HCT116 (cell line): ENCODE measurements around the gene PTTG1IP. TPM values are rescaled to one million over a fixed set of nuclear protein-coding genes. Genes with fewer than 3 reads are reported as not detected.

Experiments used
- ATAC-seq: fragments of 200-7000 bp; cut with Tn5 transposase; 2 replicates; pipeline ENCODE4 v1.9.1; 2020; ENCODE audit warnings: mild to moderate bottlenecking, moderate library complexity
- BruUV-seq: library from RNA; stranded (reverse); fragments of 400-500 nt; replicated peaks from 2 replicates; lab custom pipeline; 2021; lab: Mats Ljungman, UMichigan
- CTCF ChIA-PET: fragments of 300-600 bp; sonication (Branson Sonifier 250); formaldehyde crosslinking; loops from one replicate; lab custom pipeline; 2021; ENCODE audit warnings: antibody characterized with exemption; lab: Charles Lee
- POLR2A ChIA-PET: fragments of 300-600, 350-600 bp; sonication (Branson Sonifier 250); formaldehyde crosslinking; loops from one replicate; lab custom pipeline; 2021; ENCODE audit warnings: antibody characterized with exemption; lab: Charles Lee
- RAD21 ChIA-PET, 2 experiments: fragments of 300-600 bp; sonication (Branson Sonifier 250); formaldehyde crosslinking; loops; one replicate each; lab custom pipeline; 2023; ENCODE audit warnings: low total read pairs in 2 of 2; ENCODE audit not compliant: uncharacterized antibody in 2 of 2, unreplicated experiment in 2 of 2, low non-redundant PET in 1 of 2; lab: Charles Lee
- DNase-seq: peaks from one replicate; pipeline ENCODE4 v3.0.0-alpha.2; 2010; ENCODE audit warnings: low read depth, low spot score
- H2AFZ ChIP-seq: fragments of 200-600 bp; shearing (Covaris generic), sonication (generic); 2 replicates; pipeline ENCODE4 v1.6.1; 2017; ENCODE audit warnings: low read depth, mixed run types, mixed read lengths, antibody characterized with exemption, low read length; ENCODE audit not compliant: poor library complexity, severe bottlenecking
- H3K27ac ChIP-seq: 2 replicates; pipeline ENCODE4 v1.5.1; 2012; ENCODE audit warnings: low read depth, low read length
- H3K27me3 ChIP-seq: fragments of 200-600 bp; sonication (generic); 2 replicates; pipeline ENCODE4 v1.6.1; 2016; ENCODE audit warnings: mixed run types, low read length, mixed read lengths; ENCODE audit not compliant: insufficient read depth
- H3K36me3 ChIP-seq, 2 experiments: fragments of 200-500 bp in 1 of 2; fragments of 200-600 bp in 1 of 2; sonication (Bioruptor generic) in 1 of 2; sonication (generic) in 1 of 2; 2 replicates each; pipeline versions ENCODE4 v1.5.1 to v1.6.1; 2014 to 2016; ENCODE audit warnings: low read length in 2 of 2, inconsistent platforms in 1 of 2, mixed read lengths in 1 of 2, mixed run types in 1 of 2; ENCODE audit not compliant: insufficient read depth in 2 of 2, control insufficient read depth in 1 of 2
- H3K4me1 ChIP-seq, 2 experiments: fragments of 200-600 bp in 1 of 2; sonication (generic) in 1 of 2; 2 replicates each; pipeline versions ENCODE4 v1.5.1 to v1.6.1; 2012 to 2017; ENCODE audit warnings: low read length in 2 of 2, inconsistent platforms in 1 of 2, mild to moderate bottlenecking in 1 of 2, mixed read lengths in 1 of 2, mixed run types in 1 of 2, moderate library complexity in 1 of 2; ENCODE audit not compliant: insufficient read depth in 2 of 2, control insufficient read depth in 1 of 2
- H3K4me2 ChIP-seq: fragments of 200-600 bp; sonication (generic); 2 replicates; pipeline ENCODE4 v1.6.1; 2017; ENCODE audit warnings: mixed run types, low read length, mixed read lengths
- H3K4me3 ChIP-seq, 2 experiments: fragments of 200-600 bp in 1 of 2; sonication (generic) in 1 of 2; replicated peaks in 1 of 2; 2 replicates each; pipeline ENCODE4 v1.5.1; 2011 to 2016; ENCODE audit warnings: low read length in 2 of 2, control low read depth in 1 of 2, low read depth in 1 of 2, mild to moderate bottlenecking in 1 of 2, mixed read lengths in 1 of 2, mixed run types in 1 of 2
- H3K79me2 ChIP-seq: fragments of 200-600 bp; sonication (generic); 2 replicates; pipeline ENCODE4 v1.6.1; 2017; ENCODE audit warnings: mild to moderate bottlenecking, mixed run types, low read length, moderate library complexity, mixed read lengths; ENCODE audit not compliant: insufficient read depth
- H3K9ac ChIP-seq: fragments of 200-600 bp; sonication (generic); 2 replicates; pipeline ENCODE4 v1.6.1; 2016; ENCODE audit warnings: low read length, mixed read lengths
- H3K9me2 ChIP-seq: fragments of 200-600 bp; sonication (generic), shearing (Covaris generic); 2 replicates; pipeline ENCODE4 v1.6.1; 2017; ENCODE audit warnings: mixed run types, mild to moderate bottlenecking, moderate library complexity; ENCODE audit not compliant: insufficient read depth
- H3K9me3 ChIP-seq, 2 experiments: fragments of 200-500 bp in 1 of 2; fragments of 200-600 bp in 1 of 2; sonication (Bioruptor generic) in 1 of 2; sonication (generic) in 1 of 2; 2 replicates each; pipeline ENCODE4 v1.6.1; 2014 to 2017; ENCODE audit warnings: low read length in 2 of 2, mixed read lengths in 2 of 2, inconsistent platforms in 1 of 2, low read depth in 1 of 2, mild to moderate bottlenecking in 1 of 2, mixed run types in 1 of 2, moderate library complexity in 1 of 2; ENCODE audit not compliant: control insufficient read depth in 1 of 2, insufficient read depth in 1 of 2
- H4K20me1 ChIP-seq: fragments of 200-600 bp; sonication (generic), shearing (Covaris generic); 2 replicates; pipeline ENCODE4 v1.6.1; 2017; ENCODE audit warnings: mixed run types, mild to moderate bottlenecking, moderate library complexity; ENCODE audit not compliant: insufficient read depth
- CBX3 ChIP-seq: IDR thresholded peaks from 2 replicates; pipeline ENCODE4 v1.6.1; 2012; ENCODE audit warnings: low read depth
- CTCF ChIP-seq, 3 experiments: fragments of 200-600 bp in 1 of 3; sonication (generic) in 1 of 3; IDR thresholded peaks in 2 of 3; conservative IDR thresholded peaks in 1 of 3; 2 replicates each; pipeline ENCODE4 v1.5.1; 2012 to 2017; ENCODE audit warnings: low read depth in 2 of 3, low read length in 2 of 3, antibody characterized with exemption in 1 of 3, borderline replicate concordance in 1 of 3, control low read depth in 1 of 3, mild to moderate bottlenecking in 1 of 3, mixed read lengths in 1 of 3, mixed run types in 1 of 3, moderate library complexity in 1 of 3; ENCODE audit not compliant: insufficient read depth in 1 of 3
- EZH2 ChIP-seq: fragments of 200-600 bp; sonication (generic); IDR thresholded peaks from 2 replicates; pipeline ENCODE4 v1.6.1; 2017; ENCODE audit warnings: antibody characterized with exemption, mixed run types
- JUND ChIP-seq: IDR thresholded peaks from 2 replicates; pipeline ENCODE4 v1.6.1; 2012
- POLR2AphosphoS5 ChIP-seq: IDR thresholded peaks from 2 replicates; pipeline ENCODE4 v1.6.1; 2011; ENCODE audit warnings: mild to moderate bottlenecking, low read depth, low read length, moderate library complexity
- RAD21 ChIP-seq: IDR thresholded peaks from 2 replicates; pipeline ENCODE4 v1.6.1; 2012; ENCODE audit warnings: low read depth, mild to moderate bottlenecking
- SIN3A ChIP-seq: IDR thresholded peaks from 2 replicates; pipeline ENCODE4 v1.6.1; 2012; ENCODE audit warnings: low read depth
- SRF ChIP-seq: IDR thresholded peaks from 2 replicates; pipeline ENCODE4 v1.6.1; 2012; ENCODE audit warnings: low read depth
- TCF7L2 ChIP-seq: IDR thresholded peaks from 2 replicates; pipeline ENCODE4 v1.7.0; 2011; ENCODE audit warnings: borderline replicate concordance, inconsistent platforms; ENCODE audit not compliant: insufficient read depth, insufficient read length; ENCODE audit errors: extremely low read depth
- intact Hi-C: fragments of 100-400 bp; cut with micrococcal nuclease; formaldehyde crosslinking; loops from 2 replicates; pipeline ENCODE4 v1.10.0; 2022
- total RNA-seq: library from RNA; stranded (reverse); gene quantifications from one replicate; pipeline ENCODE4 v1.2.1, GENCODE V29; 2021; ENCODE audit not compliant: unreplicated experiment
- TF ChIP-seq, protein P1 (sequence below): IDR thresholded peaks from 2 replicates; pipeline ENCODE4 v1.6.1; 2012
- TF ChIP-seq, protein P2 (sequence below): IDR thresholded peaks from 2 replicates; pipeline ENCODE4 v1.6.1; 2012

Gene PTTG1IP
- total RNA-seq, 1 experiment from 2014 or later, result 83.4 TPM

DNA sequence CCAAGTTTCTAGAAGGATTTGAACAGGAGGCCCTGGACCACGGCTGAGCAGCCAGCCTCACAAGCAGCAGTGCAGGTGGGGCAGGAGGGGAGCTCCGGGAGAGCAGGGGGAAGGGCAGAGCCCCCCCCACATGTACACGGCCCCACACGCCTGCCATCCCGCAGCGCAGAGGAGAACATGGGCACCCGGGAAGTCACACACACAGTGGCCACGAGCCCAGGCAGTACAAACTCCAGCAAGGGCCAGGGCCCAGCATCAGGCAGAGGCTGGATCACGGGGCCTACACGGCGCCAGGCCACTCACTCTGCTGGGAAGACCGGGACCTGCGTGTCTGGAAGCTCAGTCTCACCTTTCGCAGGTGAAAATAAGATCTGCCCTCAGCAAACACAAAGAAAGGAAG is 60.9 kb downstream of the PTTG1IP start:
- DNase-seq (no peak), ATAC-seq (no peak)
- H3K27me3 ChIP-seq, result no peaks in the 10 kb centered on the region
- H3K4me3 ChIP-seq, result no peak overlapping the region
- H3K36me3 ChIP-seq, result no peaks in the 10 kb centered on the region
- no peaks in the 10 kb centered on the region for H3K9me3 ChIP-seq
- no peak overlapping the region for H3K9ac ChIP-seq
- no peak overlapping the region for H3K27ac ChIP-seq
- POLR2A ChIA-PET, result no interaction called here
- H3K9me2 ChIP-seq, result no peaks in the 10 kb centered on the region
- 0 out of 2 replicates have a peak, but pooled peaks cover 7% of the 10 kb centered on the region for H3K79me2 ChIP-seq
- intact Hi-C loops, result no loop called here
- peaks cover 0 to 6% of the 10 kb centered on the region in 2 experiments; a peak in 1 of 4 replicates for H3K4me1 ChIP-seq
- TF ChIP-seq CBX3, result no peak
- TF ChIP-seq, protein P1, sequence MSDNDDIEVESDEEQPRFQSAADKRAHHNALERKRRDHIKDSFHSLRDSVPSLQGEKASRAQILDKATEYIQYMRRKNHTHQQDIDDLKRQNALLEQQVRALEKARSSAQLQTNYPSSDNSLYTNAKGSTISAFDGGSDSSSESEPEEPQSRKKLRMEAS, result no peak
- TF ChIP-seq SIN3A, result no peak
- TF ChIP-seq, protein P2, sequence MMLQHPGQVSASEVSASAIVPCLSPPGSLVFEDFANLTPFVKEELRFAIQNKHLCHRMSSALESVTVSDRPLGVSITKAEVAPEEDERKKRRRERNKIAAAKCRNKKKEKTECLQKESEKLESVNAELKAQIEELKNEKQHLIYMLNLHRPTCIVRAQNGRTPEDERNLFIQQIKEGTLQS, result no peak
- TF ChIP-seq POLR2AphosphoS5, result no peak
- TF ChIP-seq RAD21, result no peak
- TF ChIP-seq TCF7L2, result no peak
- no peak for TF ChIP-seq EZH2
- no peak for TF ChIP-seq CTCF (IDR thresholded peaks at IDR 0.05 in 2 of 3, conservative IDR thresholded peaks at IDR 0.05 in 1 of 3; ENCODE audit: borderline replicate concordance in 1 of 3, insufficient read depth in 1 of 3, low read depth in 2 of 3, low read length in 2 of 3)
- TF ChIP-seq JUND, result no peak
- no peak for TF ChIP-seq SRF
- RAD21 ChIA-PET, result no interaction called here
- no peaks in the 10 kb centered on the region for H4K20me1 ChIP-seq
- no peak overlapping the region for H3K4me2 ChIP-seq
- no peak overlapping the region for H2AFZ ChIP-seq
- no TSS peak for BruUV-seq
- CTCF ChIA-PET, result no interaction called here
